GM13977 (cell line): Measurements from ENCODE around the gene LCNL1.
A peak's percentile ranks its signal among the peaks of the same experiment; 100 is the strongest.
"Not testable (repeated sequence)": the region's sequence is repeated elsewhere in the genome, so short reads cannot be mapped to it uniquely, and the experiment has no call there.

Experiments
- DNase-seq: peaks from one replicate; pipeline ENCODE4 v3.0.0; 2012; ENCODE audit warnings: low spot score
- CTCF ChIP-seq: IDR thresholded peaks from 2 replicates; pipeline ENCODE4 v1.5.1; 2012; ENCODE audit warnings: mild to moderate bottlenecking, control low read depth; ENCODE audit not compliant: insufficient read depth; ENCODE audit errors: extremely low read depth, missing control alignments
- in situ Hi-C: fragments of 300-500 bp; cut with MboI; formaldehyde crosslinking; loops from one replicate; pipeline ENCODE4 v1.12.0; 2022; ENCODE audit warnings: low sequenced_read_pairs, low pct_unique_long_range_greater_than_20kb, mixed read lengths, inconsistent platforms; ENCODE audit not compliant: unreplicated experiment

The LCNL1 gene

GRCh38 chr9:137004285-137004684 is 21.5 kb downstream of the LCNL1 start:
- peak; percentile 32 for TF ChIP-seq CTCF
- DNase-seq, in situ Hi-C loops: not testable (repeated sequence)

DNA sequence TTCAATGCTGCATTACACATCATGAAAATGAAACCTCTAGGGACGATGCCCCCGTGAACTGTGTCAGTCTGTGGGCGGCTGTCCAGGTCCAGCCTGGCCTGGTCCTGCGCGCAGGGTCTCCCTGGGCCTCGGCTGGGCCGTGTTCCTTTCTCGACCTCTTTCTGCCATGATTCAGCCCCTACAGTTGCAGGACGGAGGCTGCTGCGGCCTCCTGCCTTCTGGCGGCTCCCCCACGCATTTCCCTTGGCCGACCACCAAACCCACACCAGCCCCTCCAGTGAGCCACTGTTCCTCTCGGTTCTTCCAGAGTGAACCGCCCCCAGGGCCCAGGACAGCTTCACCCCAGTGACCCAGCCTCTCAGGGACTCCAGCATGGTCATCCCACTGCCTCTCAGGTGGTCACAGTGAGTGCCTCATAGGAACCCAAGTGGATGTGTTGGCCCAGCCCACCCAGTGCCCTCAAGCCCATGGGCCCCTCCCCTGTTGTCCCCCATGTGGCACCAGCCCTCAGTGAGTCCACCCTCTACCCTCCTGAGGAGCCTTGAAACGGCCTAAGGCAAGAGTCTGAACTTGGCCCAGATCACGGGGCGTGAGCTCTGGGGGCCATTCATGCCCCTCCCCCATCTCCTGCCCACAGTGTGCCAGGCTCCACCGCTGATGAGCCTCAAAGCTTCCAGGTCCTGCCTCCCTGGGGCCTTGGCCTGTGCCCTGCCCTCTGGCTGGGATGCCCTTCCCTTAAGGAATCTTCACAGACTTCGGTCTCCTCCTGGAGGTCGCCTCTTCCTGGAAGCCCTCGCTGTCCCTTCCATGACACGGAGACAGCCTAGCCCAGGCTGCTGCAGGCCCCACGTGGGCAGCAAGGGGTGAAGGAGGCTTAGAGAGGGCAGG is 23.6 kb downstream of the LCNL1 start:
- in situ Hi-C loops: no loop called here
- no peak for TF ChIP-seq CTCF
- DNase-seq: no peak

DNA sequence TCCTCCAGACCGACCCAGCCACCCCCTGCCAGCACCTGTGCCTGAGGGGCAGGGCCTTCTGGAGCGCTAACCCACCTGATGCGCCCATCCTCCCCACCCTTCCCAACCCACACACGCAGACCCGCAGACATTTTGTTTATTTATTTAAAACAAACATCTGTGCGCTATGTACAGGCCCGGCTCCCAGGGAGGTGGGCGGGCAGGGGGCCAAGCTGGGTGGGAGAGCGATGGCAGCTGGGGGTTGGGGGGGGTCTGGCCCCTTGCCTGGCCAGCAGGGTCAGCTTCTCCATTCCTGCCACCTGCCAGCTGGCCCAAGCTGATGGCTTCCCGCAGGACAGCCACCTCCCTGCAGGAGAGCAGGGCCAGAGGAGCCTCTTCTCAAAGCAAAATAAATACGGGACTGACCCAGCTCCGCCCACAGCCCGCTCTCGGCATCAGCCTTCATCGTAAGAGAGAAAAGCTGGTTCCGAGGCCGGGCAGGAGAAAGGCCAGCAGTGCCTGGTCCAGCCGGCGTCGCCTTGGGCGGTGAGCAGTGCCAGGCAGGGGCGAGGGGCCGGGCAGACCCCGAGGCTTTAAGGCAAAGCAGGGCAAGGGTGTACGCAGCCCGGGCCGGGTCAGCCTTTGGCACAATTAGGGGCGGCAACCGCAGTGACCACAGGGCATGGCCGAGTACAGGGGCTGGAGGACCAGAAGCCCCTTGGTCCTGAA is 24.5 kb downstream of the LCNL1 start:
- no peak for TF ChIP-seq CTCF
- in situ Hi-C loops: no loop called here
- DNase-seq: no peak

GRCh38 chr9:137007816-137008270 is 25.1 kb downstream of the LCNL1 start:
- DNase-seq: no peak
- no peak for TF ChIP-seq CTCF
- in situ Hi-C loops: no loop called here

- in situ Hi-C loops: no loop called here
- TF ChIP-seq CTCF: no peak
- no peak for DNase-seq
These were observed 25.5 kb downstream of the LCNL1 start for GRCh38 chr9:137008312-137008711.

- TF ChIP-seq CTCF: no peak
- in situ Hi-C loops: no loop called here
- no peak for DNase-seq
These were observed 26.4 kb downstream of the LCNL1 start for GRCh38 chr9:137009217-137009616.
